CD14-positive monocyte (primary cell): Measurements from ENCODE around the gene KCNJ5. TPM values are rescaled to one million over a fixed set of nuclear protein-coding genes. Genes with fewer than 3 reads are reported as not detected.

ENCODE experiments used
- DNase-seq, 3 donors: peaks; one replicate each; pipeline ENCODE4 v3.0.0-alpha.2; 2011 to 2022
- H2AFZ ChIP-seq: 2 replicates; pipeline ENCODE4 v1.6.0; 2012; ENCODE audit warnings: mild to moderate bottlenecking, low read depth, low read length, inconsistent platforms; ENCODE audit not compliant: insufficient read depth, poor library complexity, severe bottlenecking
- H3K27ac ChIP-seq, 2 donors: 1 replicate in 1 of 2; 2 replicates in 1 of 2; pipeline ENCODE4 v1.5.1; 2012 to 2013; ENCODE audit warnings: low read length in 2 of 2, control low read depth in 1 of 2, inconsistent platforms in 1 of 2, low read depth in 1 of 2, mild to moderate bottlenecking in 1 of 2
- H3K27me3 ChIP-seq, 2 donors: one replicate each; pipeline versions ENCODE4 v1.6.0 to v1.6.1; 2011 to 2013; ENCODE audit warnings: low read length in 2 of 2; ENCODE audit not compliant: control insufficient read depth in 2 of 2, insufficient read depth in 2 of 2
- H3K36me3 ChIP-seq, 2 donors: replicated peaks in 1 of 2; 1 replicate in 1 of 2; 2 replicates in 1 of 2; pipeline versions ENCODE4 v1.5.1 to v1.6.1; 2012 to 2013; ENCODE audit warnings: low read length in 2 of 2, control low read depth in 1 of 2, inconsistent platforms in 1 of 2, mild to moderate bottlenecking in 1 of 2; ENCODE audit not compliant: insufficient read depth in 2 of 2, control insufficient read depth in 1 of 2
- H3K4me1 ChIP-seq, 2 donors: 1 replicate in 1 of 2; 2 replicates in 1 of 2; pipeline versions ENCODE4 v1.5.1 to v1.6.1; 2012 to 2013; ENCODE audit warnings: low read length in 2 of 2, control low read depth in 1 of 2, inconsistent platforms in 1 of 2, mild to moderate bottlenecking in 1 of 2, moderate library complexity in 1 of 2; ENCODE audit not compliant: insufficient read depth in 2 of 2, control insufficient read depth in 1 of 2
- H3K4me2 ChIP-seq: replicated peaks from 2 replicates; pipeline ENCODE3; 2012; ENCODE audit warnings: low read length, moderate library complexity, mild to moderate bottlenecking; ENCODE audit not compliant: poor library complexity, severe bottlenecking; ENCODE audit errors: extremely low read depth
- H3K4me3 ChIP-seq, 3 experiments: fragments of 200-600 bp in 1 of 3; sonication (generic) in 1 of 3; replicated peaks in 1 of 3; 1 replicate in 2 of 3; 2 replicates in 1 of 3; pipeline ENCODE4 v1.5.1; 2011 to 2013; ENCODE audit warnings: low read length in 3 of 3, mild to moderate bottlenecking in 3 of 3, control low read depth in 2 of 3, low read depth in 2 of 3, inconsistent platforms in 1 of 3, moderate library complexity in 1 of 3
- H3K79me2 ChIP-seq: 2 replicates; pipeline ENCODE4 v1.6.0; 2012; ENCODE audit warnings: mild to moderate bottlenecking, control low read depth, inconsistent platforms, low read length, moderate library complexity; ENCODE audit not compliant: insufficient read depth
- H3K9ac ChIP-seq: 2 replicates; pipeline ENCODE4 v1.6.0; 2017; ENCODE audit warnings: low read length, mild to moderate bottlenecking; ENCODE audit not compliant: insufficient read depth, poor library complexity, severe bottlenecking
- H3K9me3 ChIP-seq, 2 donors: replicated peaks in 1 of 2; 1 replicate in 1 of 2; 2 replicates in 1 of 2; pipeline versions ENCODE4 v1.5.1 to v1.6.1; 2012 to 2013; ENCODE audit warnings: low read length in 2 of 2, control low read depth in 1 of 2; ENCODE audit not compliant: control insufficient read depth in 1 of 2, insufficient read depth in 1 of 2
- H4K20me1 ChIP-seq: 2 replicates; pipeline ENCODE4 v1.6.0; 2012; ENCODE audit warnings: mild to moderate bottlenecking, low read length, control low read depth, moderate library complexity; ENCODE audit not compliant: insufficient read depth
- H3K27ac Mint-ChIP-seq, 7 donors: one replicate each; pipeline ENCODE4 v1.8.0; 2020; ENCODE audit warnings: mild to moderate bottlenecking in 7 of 7, mixed read lengths in 7 of 7, moderate library complexity in 6 of 7, inconsistent platforms in 2 of 7
- H3K27me3 Mint-ChIP-seq, 3 donors: one replicate each; pipeline ENCODE4 v1.8.0; 2021 to 2022; ENCODE audit warnings: low read depth in 3 of 3, mild to moderate bottlenecking in 3 of 3, mixed read lengths in 3 of 3, moderate library complexity in 3 of 3, inconsistent platforms in 1 of 3
- H3K36me3 Mint-ChIP-seq, 2 donors: one replicate each; pipeline ENCODE4 v1.8.0; 2020; ENCODE audit warnings: mixed read lengths in 2 of 2, inconsistent platforms in 1 of 2, mild to moderate bottlenecking in 1 of 2
- H3K4me1 Mint-ChIP-seq: one replicate; pipeline ENCODE4 v1.8.0; 2020; ENCODE audit warnings: mild to moderate bottlenecking, mixed read lengths
- H3K4me3 Mint-ChIP-seq, 2 donors: one replicate each; pipeline ENCODE4 v1.8.0; 2020; ENCODE audit warnings: mild to moderate bottlenecking in 2 of 2, mixed read lengths in 2 of 2, moderate library complexity in 1 of 2
- H3K9me3 Mint-ChIP-seq, 7 donors: one replicate each; pipeline ENCODE4 v1.8.0; 2020 to 2022; ENCODE audit warnings: mixed read lengths in 7 of 7, mild to moderate bottlenecking in 6 of 7, moderate library complexity in 6 of 7, inconsistent platforms in 2 of 7
- WGBS: methylation state at CpG from one replicate; pipeline ENCODE4 v1.1.5; 2013; ENCODE audit warnings: missing lambda C conversion rate; ENCODE audit not compliant: insufficient coverage; 5-methylcytosine and 5-hydroxymethylcytosine counted together
- intact Hi-C, 2 donors: fragments of 100-400 bp; cut with micrococcal nuclease; formaldehyde crosslinking; loops; one replicate each; pipeline versions ENCODE4 v1.15.0 to v1.15.1; 2023
- polyA plus RNA-seq, 3 donors: library from polyadenylated mRNA; depleted of rRNA in 1 of 3; unstranded in 2 of 3; stranded (reverse) in 1 of 3; fragments of 300-500 nt in 2 of 3; fragments of >200 nt in 1 of 3; fragmentation: Illumina TruSeq in 2 of 3; gene quantifications; 1 replicate in 2 of 3; 2 replicates in 1 of 3; pipeline ENCODE4 v1.2.3, GENCODE V29; 2012 to 2021
- TF ChIP-seq, protein P1 (sequence below): fragments of 200-600 bp; IDR thresholded peaks from one replicate; pipeline ENCODE4 v1.8.0; 2022; ENCODE audit warnings: antibody characterized with exemption, mild to moderate bottlenecking

The KCNJ5 gene
- polyA plus RNA-seq, 3 donors = 0.03 TPM; not detected in 2

DNA sequence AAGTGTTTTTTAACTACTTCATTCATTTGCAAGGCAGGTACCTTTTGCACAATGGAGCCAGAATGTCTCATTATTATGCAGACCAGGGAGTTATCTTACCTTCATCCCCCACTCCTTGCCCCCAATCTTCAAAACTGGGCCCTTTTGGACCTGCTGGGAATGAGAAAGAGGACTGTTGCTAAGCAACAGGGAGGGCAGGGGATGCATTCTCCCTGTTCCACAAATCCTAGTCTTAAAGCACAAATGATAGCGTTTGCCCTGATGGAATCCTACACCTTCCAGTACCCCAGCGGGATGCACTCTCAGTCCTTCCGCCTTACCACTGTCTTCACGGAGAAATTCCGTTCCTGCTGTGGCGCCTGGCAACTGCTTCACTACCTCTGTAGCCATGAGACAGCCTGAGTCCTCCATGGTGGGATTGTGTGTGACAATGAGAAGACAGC, 20.0 kb upstream of the KCNJ5 start:
- Mint-ChIP-seq H3K36me3 (no peaks in the 10 kb centered on the region), H3K27ac (peak overlapping the region in 1 of 7 donors; percentile 10), H3K4me1 (no peaks in the 10 kb centered on the region), H3K27me3 (peaks cover 2 to 5% (median 2%) of the 10 kb centered on the region in 3 donors), H3K9me3 (no peaks in the 10 kb centered on the region), H3K4me3 (no peak overlapping the region)
- Histone ChIP-seq H2AFZ (no peak overlapping the region), H3K4me2 (no peak overlapping the region), H3K27ac (no peak overlapping the region), H3K4me3 (no peak overlapping the region), H4K20me1 (no peaks in the 10 kb centered on the region), H3K9me3 (no peaks in the 10 kb centered on the region), H3K36me3 (no peaks in the 10 kb centered on the region), H3K27me3 (no peaks in the 10 kb centered on the region), H3K79me2 (no peaks in the 10 kb centered on the region), H3K9ac (no peak overlapping the region), H3K4me1 (no peaks in the 10 kb centered on the region)
- 100% methylated on average over 1 of the region's 6 CpGs for WGBS
- DNase-seq = no peak
- intact Hi-C loops = no loop called here
- TF ChIP-seq, protein P1, sequence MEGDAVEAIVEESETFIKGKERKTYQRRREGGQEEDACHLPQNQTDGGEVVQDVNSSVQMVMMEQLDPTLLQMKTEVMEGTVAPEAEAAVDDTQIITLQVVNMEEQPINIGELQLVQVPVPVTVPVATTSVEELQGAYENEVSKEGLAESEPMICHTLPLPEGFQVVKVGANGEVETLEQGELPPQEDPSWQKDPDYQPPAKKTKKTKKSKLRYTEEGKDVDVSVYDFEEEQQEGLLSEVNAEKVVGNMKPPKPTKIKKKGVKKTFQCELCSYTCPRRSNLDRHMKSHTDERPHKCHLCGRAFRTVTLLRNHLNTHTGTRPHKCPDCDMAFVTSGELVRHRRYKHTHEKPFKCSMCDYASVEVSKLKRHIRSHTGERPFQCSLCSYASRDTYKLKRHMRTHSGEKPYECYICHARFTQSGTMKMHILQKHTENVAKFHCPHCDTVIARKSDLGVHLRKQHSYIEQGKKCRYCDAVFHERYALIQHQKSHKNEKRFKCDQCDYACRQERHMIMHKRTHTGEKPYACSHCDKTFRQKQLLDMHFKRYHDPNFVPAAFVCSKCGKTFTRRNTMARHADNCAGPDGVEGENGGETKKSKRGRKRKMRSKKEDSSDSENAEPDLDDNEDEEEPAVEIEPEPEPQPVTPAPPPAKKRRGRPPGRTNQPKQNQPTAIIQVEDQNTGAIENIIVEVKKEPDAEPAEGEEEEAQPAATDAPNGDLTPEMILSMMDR = no peak

DNA sequence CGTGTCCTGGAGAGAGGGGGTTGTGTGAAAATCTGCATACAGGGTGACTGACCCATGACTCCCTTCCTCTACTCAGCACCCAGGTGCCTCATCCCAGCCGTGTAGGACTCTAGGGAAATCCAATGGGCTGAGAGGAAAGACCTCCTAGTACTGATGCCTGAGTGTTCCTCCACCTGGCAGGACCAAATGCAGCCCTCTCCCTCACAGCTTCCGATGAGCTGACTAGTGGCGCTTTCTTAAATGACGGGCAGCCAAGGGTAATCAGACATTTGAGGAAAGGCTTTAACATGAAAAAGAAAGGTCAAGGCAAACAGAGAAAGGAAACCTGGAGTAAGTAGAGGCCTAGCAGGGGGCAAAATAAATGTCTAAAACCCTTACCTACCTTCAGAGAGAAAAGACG, 19.1 kb upstream of the KCNJ5 start:
- intact Hi-C loops = no loop called here
- 100% methylated on average over 3 of the region's 6 CpGs for WGBS

More for the DNA sequence above, 19.1 kb upstream of the KCNJ5 start:
- Histone ChIP-seq H3K4me2 (no peak overlapping the region), H3K27ac (no peak overlapping the region), H3K79me2 (no peaks in the 10 kb centered on the region), H4K20me1 (no peaks in the 10 kb centered on the region), H3K9ac (no peak overlapping the region), H3K27me3 (no peaks in the 10 kb centered on the region), H3K36me3 (no peaks in the 10 kb centered on the region), H3K9me3 (no peaks in the 10 kb centered on the region), H3K4me3 (no peak overlapping the region), H3K4me1 (no peaks in the 10 kb centered on the region), H2AFZ (no peak overlapping the region)
- no peaks in the 10 kb centered on the region for H3K36me3 Mint-ChIP-seq
- TF ChIP-seq, protein P1 = no peak
- H3K27me3 Mint-ChIP-seq = peaks cover 2 to 5% (median 3%) of the 10 kb centered on the region in 3 donors
- H3K4me1 Mint-ChIP-seq = no peaks in the 10 kb centered on the region
- H3K9me3 Mint-ChIP-seq = no peaks in the 10 kb centered on the region
- no peak overlapping the region for H3K27ac Mint-ChIP-seq
- no peak for DNase-seq
- H3K4me3 Mint-ChIP-seq = no peak overlapping the region
